HG03378 (cell line): ENCODE data around the gene PUSL1.
A peak's percentile ranks its signal among the peaks of the same experiment; 100 is the strongest.

Experiments used
- ATAC-seq: cut with Tn5 transposase; IDR thresholded peaks from one replicate; pipeline ENCODE4 v1.9.1; 2021; ENCODE audit warnings: mild to moderate bottlenecking, moderate library complexity; ENCODE audit not compliant: unreplicated experiment

Gene PUSL1

GRCh38 chr1:1321477-1321876, 13.1 kb downstream of the PUSL1 start:
- no peak for ATAC-seq

GRCh38 chr1:1322418-1322817, 14.0 kb downstream of the PUSL1 start:
- ATAC-seq: no peak

GRCh38 chr1:1322952-1323351, 14.6 kb downstream of the PUSL1 start:
- ATAC-seq: no peak

- peak; percentile 21 for ATAC-seq
These were observed 15.7 kb downstream of the PUSL1 start for GRCh38 chr1:1324084-1324523.

GRCh38 chr1:1324524-1325287, 16.3 kb downstream of the PUSL1 start, which contains the start of the genes CPTP and INTS11:
Gene CPTP, plus strand, starts transcription at chr1:1324802. Its CDS starts 2,109 bp downstream, at chr1:1326911.
Gene INTS11, minus strand, starts transcription at chr1:1324660. Its CDS starts 52 bp downstream, at chr1:1324608.
- ATAC-seq: peak; percentile 41

- ATAC-seq: no peak
These were observed 17.1 kb downstream of the PUSL1 start for GRCh38 chr1:1325288-1326074.

- no peak for ATAC-seq
These were observed 17.7 kb downstream of the PUSL1 start for GRCh38 chr1:1326075-1326605.

- ATAC-seq: no peak
These were observed 18.9 kb downstream of the PUSL1 start for GRCh38 chr1:1327291-1327690.

- ATAC-seq: no peak
These were observed 19.9 kb downstream of the PUSL1 start for GRCh38 chr1:1328254-1328653.

GRCh38 chr1:1329304-1330210, 21.2 kb downstream of the PUSL1 start:
- ATAC-seq: no peak

GRCh38 chr1:1330366-1331067, 22.1 kb downstream of the PUSL1 start:
- no peak for ATAC-seq

- no peak for ATAC-seq
These were observed 22.9 kb downstream of the PUSL1 start, which contains the start of gene TAS1R3 for GRCh38 chr1:1331068-1331965. Gene TAS1R3, plus strand, starts transcription at chr1:1331280. Its CDS starts 66 bp downstream, at chr1:1331346.

- ATAC-seq: no peak
These were observed 23.8 kb downstream of the PUSL1 start for GRCh38 chr1:1332031-1332755.

GRCh38 chr1:1332774-1333480, 24.5 kb downstream of the PUSL1 start:
- no peak for ATAC-seq

GRCh38 chr1:1333551-1334241, 25.3 kb downstream of the PUSL1 start:
- no peak for ATAC-seq

- no peak for ATAC-seq
These were observed 26.4 kb downstream of the PUSL1 start for GRCh38 chr1:1334835-1335234.

GRCh38 chr1:1335283-1335682, 26.9 kb downstream of the PUSL1 start:
- no peak for ATAC-seq
